ENCODE data around the gene CACNA1G. TPM values are rescaled to one million over a fixed set of nuclear protein-coding genes. Genes with fewer than 3 reads are reported as not detected.
A peak's percentile ranks its signal among the peaks of the same experiment; 100 is the strongest.

The CACNA1G gene
- total and polyA plus RNA-seq, 2 donors (not counting 3 experiments of a cell fraction or from before 2014, with no cell fraction given), result not detected

DNA sequence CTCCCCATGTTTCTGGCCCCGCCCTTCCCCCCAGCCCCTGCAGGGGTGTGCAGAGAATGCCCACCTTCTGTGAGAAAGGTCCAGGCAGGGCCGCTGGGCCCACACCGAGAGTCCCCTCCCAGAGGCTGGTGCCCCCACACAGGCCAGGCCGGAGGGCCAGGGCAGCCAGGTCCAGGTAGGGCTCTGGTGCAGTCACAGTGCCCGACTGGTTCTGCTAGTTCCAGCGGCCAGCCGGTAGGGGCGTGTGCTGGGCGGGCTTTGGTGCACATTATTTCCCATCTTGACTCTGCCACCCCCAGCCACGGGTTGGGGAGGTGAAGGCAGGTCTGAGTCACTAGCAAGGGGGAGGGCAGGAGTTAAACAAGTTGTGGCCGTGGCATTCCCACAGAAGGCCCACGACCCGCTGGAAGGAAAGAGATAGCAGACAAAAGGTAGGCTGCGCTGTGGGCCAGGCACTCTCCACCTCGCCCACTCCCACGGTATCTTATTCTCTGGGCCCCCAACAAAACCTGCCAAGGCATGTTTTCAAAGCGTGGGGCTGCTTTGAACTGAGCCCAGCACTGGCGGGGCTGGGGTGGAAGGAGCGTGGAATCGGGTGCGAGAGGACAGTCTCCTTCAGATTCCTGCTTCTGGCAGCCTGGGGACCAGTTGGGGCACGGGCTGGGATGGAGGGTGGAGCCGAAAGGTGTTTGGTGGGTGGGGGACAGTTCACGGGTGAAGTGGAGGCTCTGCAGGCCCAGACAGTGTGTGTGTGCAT, 26.1 kb upstream of the CACNA1G start:
- no peak overlapping the region for H3K4me2 ChIP-seq (ENCODE audit: insufficient read depth, low read length)
- CTCF ChIA-PET, result interaction anchor here (1.9 kb wide), 1 partner anchor 10 kb away, joined by 5 read pairs; no protein-coding TSS in a partner anchor
- FAIRE-seq (no peak), DNase-seq (ENCODE audit: low read depth, low spot score) (no peak)
- no peaks in the 10 kb centered on the region for H3K36me3 ChIP-seq (ENCODE audit: control insufficient read depth in 2 of 2, extremely low read depth in 1 of 2, insufficient read depth in 2 of 2, low read length in 2 of 2)
- no peaks in the 10 kb centered on the region for H3K9me3 ChIP-seq (replicated peaks; ENCODE audit: control insufficient read depth, insufficient read depth, low read length)
- H3K27ac ChIP-seq (ENCODE audit: insufficient read depth, low read depth, low read length), result no peak overlapping the region
- dilution Hi-C loops (cut with MboI; ENCODE audit: extremely low pct_ligation_motif_present, low sequenced_read_pairs), result no loop called here
- TF ChIP-seq GATA2 (IDR thresholded peaks at IDR 0.05; ENCODE audit: insufficient read depth, insufficient read length, low read depth, low read length) (no peak), EZH2 (IDR thresholded peaks at IDR 0.05; ENCODE audit: borderline replicate concordance, low read depth, low read length, severe bottlenecking) (no peak), JUN (IDR thresholded peaks at IDR 0.05; ENCODE audit: borderline replicate concordance, insufficient read depth, insufficient read length, low read depth) (no peak)
- TF ChIP-seq, protein P1, sequence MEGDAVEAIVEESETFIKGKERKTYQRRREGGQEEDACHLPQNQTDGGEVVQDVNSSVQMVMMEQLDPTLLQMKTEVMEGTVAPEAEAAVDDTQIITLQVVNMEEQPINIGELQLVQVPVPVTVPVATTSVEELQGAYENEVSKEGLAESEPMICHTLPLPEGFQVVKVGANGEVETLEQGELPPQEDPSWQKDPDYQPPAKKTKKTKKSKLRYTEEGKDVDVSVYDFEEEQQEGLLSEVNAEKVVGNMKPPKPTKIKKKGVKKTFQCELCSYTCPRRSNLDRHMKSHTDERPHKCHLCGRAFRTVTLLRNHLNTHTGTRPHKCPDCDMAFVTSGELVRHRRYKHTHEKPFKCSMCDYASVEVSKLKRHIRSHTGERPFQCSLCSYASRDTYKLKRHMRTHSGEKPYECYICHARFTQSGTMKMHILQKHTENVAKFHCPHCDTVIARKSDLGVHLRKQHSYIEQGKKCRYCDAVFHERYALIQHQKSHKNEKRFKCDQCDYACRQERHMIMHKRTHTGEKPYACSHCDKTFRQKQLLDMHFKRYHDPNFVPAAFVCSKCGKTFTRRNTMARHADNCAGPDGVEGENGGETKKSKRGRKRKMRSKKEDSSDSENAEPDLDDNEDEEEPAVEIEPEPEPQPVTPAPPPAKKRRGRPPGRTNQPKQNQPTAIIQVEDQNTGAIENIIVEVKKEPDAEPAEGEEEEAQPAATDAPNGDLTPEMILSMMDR (IDR thresholded peaks at IDR 0.05; ENCODE audit: extremely low read depth in 1 of 2, insufficient read depth in 1 of 2, low read depth in 1 of 2, low read length in 2 of 2), result peak; percentile 12 to 54
- TF ChIP-seq, protein P2, sequence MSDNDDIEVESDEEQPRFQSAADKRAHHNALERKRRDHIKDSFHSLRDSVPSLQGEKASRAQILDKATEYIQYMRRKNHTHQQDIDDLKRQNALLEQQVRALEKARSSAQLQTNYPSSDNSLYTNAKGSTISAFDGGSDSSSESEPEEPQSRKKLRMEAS (IDR thresholded peaks at IDR 0.05; ENCODE audit: insufficient read depth, insufficient read length), result no peak
- no peaks in the 10 kb centered on the region for H3K4me1 ChIP-seq (ENCODE audit: control insufficient read depth, extremely low read depth, insufficient read depth, low read length)
- H2AFZ ChIP-seq (ENCODE audit: low read depth, low read length), result no peak overlapping the region
- no peaks in the 10 kb centered on the region for H3K79me2 ChIP-seq (ENCODE audit: control insufficient read depth, insufficient read depth, low read length)
- BruUV-seq (replicated peaks), result no TSS peak
- peaks cover 13 to 26% of the 10 kb centered on the region in 2 experiments for H3K27me3 ChIP-seq (ENCODE audit: control insufficient read depth in 2 of 2, insufficient read depth in 2 of 2, low read length in 2 of 2)
- no peak overlapping the region for H3K4me3 ChIP-seq (replicated peaks in 1 of 3; ENCODE audit: insufficient read depth in 1 of 3, low read depth in 1 of 3, low read length in 3 of 3)
- intact Hi-C loops (cut with micrococcal nuclease), result no loop called here
- POLR2A ChIA-PET, result no interaction called here
- H3K9ac ChIP-seq (replicated peaks; ENCODE audit: extremely low read depth, insufficient read depth, low read length), result no peak overlapping the region
- no peaks in the 10 kb centered on the region for H3K9me1 ChIP-seq (replicated peaks; ENCODE audit: control insufficient read depth, extremely low read depth, insufficient read depth, low read length)
- H4K20me1 ChIP-seq (replicated peaks; ENCODE audit: control insufficient read depth, extremely low read depth, insufficient read depth, low read length), result no peaks in the 10 kb centered on the region

All from endothelial cell of umbilical vein (primary cell).